ENCODE data around the gene USP21. TPM values are rescaled to one million over a fixed set of nuclear protein-coding genes. Genes with fewer than 3 reads are reported as not detected.
A peak's percentile ranks its signal among the peaks of the same experiment; 100 is the strongest.

The USP21 gene
- total and polyA plus RNA-seq, 9 of the 15 experiments (the other 6 are each of a cell fraction or from before 2014, with no cell fraction given) = 4.9 to 52.4 (median 21.6) TPM

- TF ChIP-seq ZBTB40 (IDR thresholded peaks at IDR 0.05) (peak; percentile 35; the same call in 1 of the 2 replicates), ZBTB40 (CRISPR knock-in tag; IDR thresholded peaks at IDR 0.05) (no peak), EP300 (IDR thresholded peaks at IDR 0.05; ENCODE audit: low read length) (peak; percentile 42; the same call in 1 of the 2 replicates), JUND (IDR thresholded peaks at IDR 0.05; ENCODE audit: borderline replicate concordance, low read depth, low read length) (no peak), JUND (tag; IDR thresholded peaks at IDR 0.05; ENCODE audit: borderline replicate concordance, low read depth, low read length) (no peak), NKRF (IDR thresholded peaks at IDR 0.05; ENCODE audit: borderline replicate concordance) (0 out of 2 replicates have a peak, but pooled peaks have one; percentile 6), TEAD4 (IDR thresholded peaks at IDR 0.05; ENCODE audit: low read length) (peak; percentile 44; the same call in 1 of the 2 replicates), TEAD4 (CRISPR knock-in tag; IDR thresholded peaks at IDR 0.05; ENCODE audit: borderline replicate concordance) (no peak), MTA3 (IDR thresholded peaks at IDR 0.05; ENCODE audit: borderline replicate concordance) (0 out of 2 replicates have a peak, but pooled peaks have one; percentile 66), RAD21 (CRISPR knock-in tag; conservative IDR thresholded peaks at IDR 0.05 in 1 of 2, IDR thresholded peaks at IDR 0.05 in 1 of 2) (no peak), KAT7 (CRISPR knock-in tag; IDR thresholded peaks at IDR 0.05; ENCODE audit: borderline replicate concordance) (0 out of 2 replicates have a peak, but pooled peaks have one; percentile 38), PREB (CRISPR knock-in tag; IDR thresholded peaks at IDR 0.05) (peak; percentile 77; the same call in 1 of the 2 replicates), ZFP36 (IDR thresholded peaks at IDR 0.05; ENCODE audit: low read depth, low read length, partially characterized antibody) (peak; percentile 62), SNRNP70 (optimal IDR thresholded peaks at IDR 0.05; ENCODE audit: low read depth, low read length) (no peak), ELF1 (tag; IDR thresholded peaks at IDR 0.05) (peak; percentile 44; the same call in 1 of the 2 replicates), NFYB (IDR thresholded peaks at IDR 0.05; ENCODE audit: extremely low read depth, insufficient read length) (no peak), SMARCA4 (IDR thresholded peaks at IDR 0.05) (peak; percentile 51; the same call in 1 of the 2 replicates)
Observed at GRCh38 chr1:161162052-161162451, 2.8 kb downstream of the USP21 start (continued).
